Thyroid gland (tissue), 4 donors: ENCODE data around the gene OR10H3. TPM values are rescaled to one million over a fixed set of nuclear protein-coding genes. Genes with fewer than 3 reads are reported as not detected.
"Not testable (repeated sequence)": the region's sequence is repeated elsewhere in the genome, so short reads cannot be mapped to it uniquely, and the experiment has no call there.

ENCODE experiments used
- DNase-seq, 2 donors: peaks; one replicate each; pipeline ENCODE4 v3.0.0-alpha.2; 2019
- H3K27ac ChIP-seq, 3 donors: fragments of 200-600 bp; sonication (generic); 1 replicate in 2 of 3; 2 replicates in 1 of 3; pipeline ENCODE4 v1.5.1; 2016 to 2019; ENCODE audit warnings: mild to moderate bottlenecking in 1 of 3, moderate library complexity in 1 of 3
- H3K27me3 ChIP-seq: fragments of 200-600 bp; sonication (generic); one replicate; pipeline ENCODE4 v1.5.1; 2019
- H3K36me3 ChIP-seq, 2 donors: fragments of 200-600 bp; sonication (generic); one replicate each; pipeline ENCODE4 v1.5.1; 2016 to 2019
- H3K4me1 ChIP-seq, 2 donors: fragments of 200-600 bp; sonication (generic); one replicate each; pipeline ENCODE4 v1.5.1; 2017 to 2019
- H3K4me3 ChIP-seq, 3 donors: fragments of 200-600 bp; sonication (generic); replicated peaks in 1 of 3; 1 replicate in 2 of 3; 2 replicates in 1 of 3; pipeline ENCODE4 v1.5.1; 2016; ENCODE audit warnings: mild to moderate bottlenecking in 1 of 3
- H3K9me3 ChIP-seq: fragments of 200-600 bp; sonication (generic); one replicate; pipeline ENCODE4 v1.5.1; 2017
- POLR2A ChIP-seq, 2 donors: fragments of 450-650 bp; IDR thresholded peaks; one replicate each; pipeline ENCODE4 v1.6.1; 2017; ENCODE audit warnings: antibody characterized with exemption in 2 of 2, mild to moderate bottlenecking in 2 of 2, moderate library complexity in 1 of 2
- WGBS, 2 donors: methylation state at CpG; one replicate each; pipeline ENCODE4 v1.1.5; 2017; 5-methylcytosine and 5-hydroxymethylcytosine counted together
- intact Hi-C: fragments of 100-400 bp; cut with DNase I; formaldehyde crosslinking; loops from one replicate; pipeline ENCODE4 v1.15.1; 2023
- total RNA-seq, 4 donors: library from RNA; depleted of rRNA; stranded (reverse); fragments of >200 nt; gene quantifications; one replicate each; pipeline ENCODE4 v1.2.3, GENCODE V29; 2016
- TF ChIP-seq, protein P1 (sequence below), 6 experiments: fragments of 200-600 bp in 3 of 6; fragments of 450-650 bp in 3 of 6; sonication (generic) in 3 of 6; IDR thresholded peaks; one replicate each; pipeline ENCODE4 v1.5.1; 2016 to 2019; ENCODE audit warnings: antibody characterized with exemption in 6 of 6, mild to moderate bottlenecking in 2 of 6, inconsistent platforms in 1 of 6, moderate library complexity in 1 of 6

OR10H3 gene
- total RNA-seq, 4 donors from 2014 or later = not detected

DNA sequence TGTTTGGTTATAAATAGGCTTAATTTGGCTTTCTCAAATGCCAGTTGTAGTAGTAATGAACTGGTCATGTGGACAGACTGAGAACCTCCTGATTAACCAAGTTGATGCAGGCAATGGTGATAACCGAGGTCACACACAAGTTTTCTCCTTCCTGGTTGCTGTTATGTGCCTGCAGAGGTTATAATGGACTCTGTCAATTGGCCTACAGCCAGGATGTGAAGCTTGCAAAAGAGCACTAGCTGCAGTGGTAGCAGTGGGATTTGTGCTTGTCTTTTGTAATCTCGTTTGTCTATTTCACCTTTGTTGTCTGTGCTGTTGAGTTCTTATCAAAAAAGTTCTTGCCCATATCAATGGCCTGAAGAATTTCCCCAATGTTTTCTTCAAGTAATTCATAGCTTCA lies 20.6 kb downstream of the OR10H3 start:
- DNase-seq = no peak
- Histone ChIP-seq H3K4me1 (no peaks in the 10 kb centered on the region), H3K36me3 (no peaks in the 10 kb centered on the region), H3K27me3 (no peaks in the 10 kb centered on the region), H3K9me3 (no peaks in the 10 kb centered on the region), H3K27ac (no peak overlapping the region), H3K4me3 (no peak overlapping the region)
- intact Hi-C loops = no loop called here
- TF ChIP-seq, protein P1, sequence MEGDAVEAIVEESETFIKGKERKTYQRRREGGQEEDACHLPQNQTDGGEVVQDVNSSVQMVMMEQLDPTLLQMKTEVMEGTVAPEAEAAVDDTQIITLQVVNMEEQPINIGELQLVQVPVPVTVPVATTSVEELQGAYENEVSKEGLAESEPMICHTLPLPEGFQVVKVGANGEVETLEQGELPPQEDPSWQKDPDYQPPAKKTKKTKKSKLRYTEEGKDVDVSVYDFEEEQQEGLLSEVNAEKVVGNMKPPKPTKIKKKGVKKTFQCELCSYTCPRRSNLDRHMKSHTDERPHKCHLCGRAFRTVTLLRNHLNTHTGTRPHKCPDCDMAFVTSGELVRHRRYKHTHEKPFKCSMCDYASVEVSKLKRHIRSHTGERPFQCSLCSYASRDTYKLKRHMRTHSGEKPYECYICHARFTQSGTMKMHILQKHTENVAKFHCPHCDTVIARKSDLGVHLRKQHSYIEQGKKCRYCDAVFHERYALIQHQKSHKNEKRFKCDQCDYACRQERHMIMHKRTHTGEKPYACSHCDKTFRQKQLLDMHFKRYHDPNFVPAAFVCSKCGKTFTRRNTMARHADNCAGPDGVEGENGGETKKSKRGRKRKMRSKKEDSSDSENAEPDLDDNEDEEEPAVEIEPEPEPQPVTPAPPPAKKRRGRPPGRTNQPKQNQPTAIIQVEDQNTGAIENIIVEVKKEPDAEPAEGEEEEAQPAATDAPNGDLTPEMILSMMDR (IDR thresholded peaks at IDR 0.05) = no peak
- no peak for TF ChIP-seq POLR2A (IDR thresholded peaks at IDR 0.05)
- WGBS, 2 donors = 53 to 67% methylated on average over 2 of the region's 2 CpGs

DNA sequence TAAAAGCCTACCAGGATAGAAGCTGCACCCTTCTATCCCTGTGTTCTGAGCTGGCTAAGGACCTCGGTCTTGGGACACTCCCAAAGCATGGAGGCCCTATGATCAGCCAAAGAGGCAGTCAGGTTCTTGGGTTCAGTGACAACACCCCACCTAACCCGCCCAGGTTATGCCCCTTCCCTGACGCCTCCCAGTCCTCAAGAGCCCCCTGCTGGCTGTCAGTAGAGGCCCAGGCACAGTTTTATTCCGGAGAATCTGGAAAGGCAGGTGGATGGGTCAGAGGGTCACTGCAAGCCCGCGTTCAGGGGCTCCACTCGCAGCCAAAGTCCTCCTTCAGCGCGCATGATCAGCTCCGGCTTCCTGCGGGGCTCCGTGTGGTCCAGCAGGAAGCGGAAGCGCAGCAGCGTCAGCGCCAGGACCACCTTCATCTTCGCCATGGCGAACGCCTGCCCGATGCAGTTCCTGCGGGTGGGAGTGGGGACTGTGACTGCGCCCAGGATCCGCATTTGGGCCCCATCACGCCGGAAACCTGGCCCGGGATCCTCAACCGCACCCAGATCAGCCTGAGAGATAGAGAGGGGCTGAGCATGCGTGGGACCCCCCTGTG lies 22.3 kb downstream of the OR10H3 start:
- TF ChIP-seq POLR2A (IDR thresholded peaks at IDR 0.05) = no peak
- TF ChIP-seq, protein P1 (IDR thresholded peaks at IDR 0.05) = no peak
- H3K36me3 ChIP-seq = no peaks in the 10 kb centered on the region
- WGBS, 2 donors = 36 to 61% methylated on average over 11 to 17 of the region's 28 CpGs
- no peaks in the 10 kb centered on the region for H3K27me3 ChIP-seq
- H3K9me3 ChIP-seq = no peaks in the 10 kb centered on the region
- DNase-seq = no peak
- H3K4me3 ChIP-seq = no peak overlapping the region
- H3K4me1 ChIP-seq = no peaks in the 10 kb centered on the region
- H3K27ac ChIP-seq = no peak overlapping the region
- intact Hi-C loops = no loop called here

DNA sequence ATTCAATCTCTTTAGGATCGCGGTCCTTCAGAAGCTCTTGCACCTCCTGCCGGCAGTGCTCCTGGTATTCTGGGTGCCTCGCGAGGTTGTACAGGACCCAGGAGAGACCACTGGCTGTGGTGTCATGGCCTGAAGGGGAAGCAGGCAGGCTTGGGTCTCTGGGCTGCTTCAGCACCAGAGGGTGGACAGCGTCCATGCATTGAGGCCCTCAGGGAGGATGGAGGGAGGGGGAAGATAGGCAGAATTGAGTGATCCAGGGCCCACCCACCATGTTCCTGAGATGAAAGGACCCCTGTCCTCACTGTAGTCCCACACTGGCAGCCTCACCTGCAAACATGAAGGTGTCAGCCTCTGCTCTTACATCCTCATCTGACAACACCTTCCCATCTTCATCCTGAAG lies 31.8 kb downstream of the OR10H3 start:
- no peaks in the 10 kb centered on the region for H3K9me3 ChIP-seq
- H3K27me3 ChIP-seq = no peaks in the 10 kb centered on the region
- intact Hi-C loops = no loop called here
- no peaks in the 10 kb centered on the region for H3K36me3 ChIP-seq
- no peak overlapping the region for H3K27ac ChIP-seq
- no peak for TF ChIP-seq POLR2A (IDR thresholded peaks at IDR 0.05)
- TF ChIP-seq, protein P1 (IDR thresholded peaks at IDR 0.05) = no peak
- DNase-seq = no peak
- WGBS, 2 donors = 40 to 43% methylated on average over 6 of the region's 6 CpGs
- no peaks in the 10 kb centered on the region for H3K4me1 ChIP-seq
- H3K4me3 ChIP-seq = no peak overlapping the region

DNA sequence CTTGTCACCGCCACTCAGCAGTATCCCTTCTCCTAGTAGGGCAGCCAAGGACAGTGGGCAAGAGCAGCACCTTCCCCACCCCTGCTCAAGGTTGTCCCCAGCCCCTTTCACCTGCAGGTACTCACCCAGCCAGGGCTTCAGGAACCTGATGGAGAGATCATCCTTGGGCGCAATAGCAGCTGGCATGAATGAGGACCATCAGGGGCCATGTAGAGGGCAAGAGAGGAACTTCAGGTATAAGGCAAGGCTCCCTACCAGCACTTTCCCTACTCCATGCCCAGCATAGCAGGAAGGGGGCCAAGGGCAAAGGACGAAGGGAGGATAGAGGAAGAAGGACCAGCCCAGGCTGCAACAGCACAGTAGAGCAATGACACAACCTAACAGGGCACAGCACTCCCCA lies 36.4 kb downstream of the OR10H3 start:
- H3K4me1 ChIP-seq, H3K4me3 ChIP-seq, DNase-seq, intact Hi-C loops, H3K27me3 ChIP-seq, H3K27ac ChIP-seq, H3K36me3 ChIP-seq, H3K9me3 ChIP-seq: not testable (repeated sequence)
- whole genome bisulfite sequencing, 2 donors = 71 to 73% methylated on average over 3 of the region's 3 CpGs

DNA sequence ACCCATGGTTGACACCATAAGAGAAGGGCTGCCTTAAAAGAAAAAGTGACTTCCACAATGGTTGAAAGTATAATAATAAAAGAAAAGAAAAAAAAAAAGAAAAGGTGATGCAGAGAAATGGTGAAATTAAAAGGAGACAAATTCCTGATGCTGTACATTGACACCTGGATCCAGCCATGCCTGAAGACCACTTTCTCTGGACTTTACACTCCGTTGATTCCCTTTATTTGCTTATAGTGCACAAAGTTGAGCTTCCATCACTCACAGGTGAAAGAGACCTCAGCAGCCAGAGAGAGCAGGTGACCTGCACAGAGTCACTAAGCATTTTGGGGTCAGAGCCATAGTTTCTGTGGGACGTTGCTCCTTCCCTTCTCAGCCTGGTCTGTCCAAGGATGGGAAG lies 37.5 kb downstream of the OR10H3 start:
- WGBS, 2 donors = 48 to 56% methylated on average over 2 of the region's 2 CpGs
- H3K4me3 ChIP-seq = no peak overlapping the region
- intact Hi-C loops = no loop called here
- DNase-seq = no peak
- no peak for TF ChIP-seq POLR2A (IDR thresholded peaks at IDR 0.05)
- TF ChIP-seq, protein P1 (IDR thresholded peaks at IDR 0.05) = no peak
- no peak overlapping the region for H3K27ac ChIP-seq
- H3K27me3 ChIP-seq = no peaks in the 10 kb centered on the region
- H3K36me3 ChIP-seq = no peaks in the 10 kb centered on the region
- no peaks in the 10 kb centered on the region for H3K9me3 ChIP-seq
- H3K4me1 ChIP-seq = no peaks in the 10 kb centered on the region

DNA sequence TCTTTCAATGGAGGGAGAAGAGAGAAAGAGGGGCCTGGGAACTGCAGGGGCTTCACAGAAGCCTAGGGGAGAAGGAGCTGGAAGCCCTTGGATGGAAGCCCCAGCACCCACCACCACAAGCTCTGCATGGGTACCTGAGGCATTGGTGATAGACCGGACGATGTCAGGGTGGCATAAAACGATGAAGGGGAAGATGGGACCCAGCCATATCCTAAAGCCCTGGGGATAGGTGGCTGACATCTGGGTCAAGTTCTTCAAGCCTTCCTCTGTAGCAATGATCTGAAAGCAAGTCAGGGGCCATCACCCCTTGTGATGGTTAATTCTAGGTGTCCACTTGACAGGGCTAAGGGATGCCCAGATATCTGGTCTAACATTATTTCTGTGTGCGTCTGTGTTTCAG lies 38.5 kb downstream of the OR10H3 start:
- DNase-seq = no peak

More for the DNA sequence above, 38.5 kb downstream of the OR10H3 start:
- Histone ChIP-seq H3K27ac (no peak overlapping the region), H3K9me3 (no peaks in the 10 kb centered on the region), H3K36me3 (no peaks in the 10 kb centered on the region), H3K27me3 (no peaks in the 10 kb centered on the region), H3K4me1 (no peaks in the 10 kb centered on the region), H3K4me3 (no peak overlapping the region)
- intact Hi-C loops = no loop called here
- 71 to 89% methylated on average over 4 of the region's 4 CpGs for WGBS, 2 donors
- TF ChIP-seq, protein P1 (IDR thresholded peaks at IDR 0.05) = no peak
- TF ChIP-seq POLR2A (IDR thresholded peaks at IDR 0.05) = no peak
